PC-3 (cell line): Measurements from ENCODE around the gene CNNM1. TPM values are rescaled to one million over a fixed set of nuclear protein-coding genes. Genes with fewer than 3 reads are reported as not detected.
A peak's percentile ranks its signal among the peaks of the same experiment; 100 is the strongest.

Experiments
- ATAC-seq: fragments of 200-7000 bp; cut with Tn5 transposase; 2 replicates; pipeline ENCODE4 v1.9.1; 2020; ENCODE audit warnings: mild to moderate bottlenecking, moderate library complexity
- BruUV-seq: library from RNA; stranded (reverse); fragments of 400-500 nt; replicated peaks from 2 replicates; lab custom pipeline; 2021; lab: Mats Ljungman, UMichigan
- CTCF ChIA-PET: fragments of 300-600 bp; sonication (Branson Sonifier 250); formaldehyde crosslinking; loops from one replicate; lab custom pipeline; 2022; ENCODE audit warnings: antibody characterized with exemption; lab: Charles Lee
- POLR2A ChIA-PET: fragments of 300-600 bp; sonication (Branson Sonifier 250); formaldehyde crosslinking; loops from one replicate; lab custom pipeline; 2022; ENCODE audit warnings: antibody characterized with exemption; ENCODE audit not compliant: unreplicated experiment; lab: Charles Lee
- DNase-seq: peaks from one replicate; pipeline ENCODE4 v3.0.0-alpha.2; 2015
- H2AFZ ChIP-seq: fragments of 300-600 bp; sonication (generic); 2 replicates; pipeline ENCODE4 v1.6.0; 2016; ENCODE audit warnings: antibody characterized with exemption, low read length
- H3F3A ChIP-seq: fragments of 300-600 bp; sonication (generic); one replicate; pipeline ENCODE4 v1.6.0; 2017; ENCODE audit warnings: antibody characterized with exemption, low read length, control low read depth, mild to moderate bottlenecking; ENCODE audit not compliant: unreplicated experiment
- H3K27ac ChIP-seq: fragments of 300-600 bp; sonication (generic); 2 replicates; pipeline ENCODE4 v1.5.1; 2016; ENCODE audit warnings: mild to moderate bottlenecking, low read length
- H3K27me3 ChIP-seq: fragments of 300-600 bp; sonication (generic); 2 replicates; pipeline ENCODE4 v1.6.1; 2016; ENCODE audit warnings: low read length, mixed read lengths
- H3K36me3 ChIP-seq: fragments of 300-600 bp; sonication (generic); 2 replicates; pipeline ENCODE4 v1.6.1; 2016; ENCODE audit warnings: low read depth, mixed run types, low read length, mixed read lengths
- H3K4me1 ChIP-seq: fragments of 300-600 bp; sonication (generic); 2 replicates; pipeline ENCODE4 v1.5.1; 2016; ENCODE audit warnings: low read length; ENCODE audit not compliant: insufficient read depth
- H3K4me2 ChIP-seq: fragments of 300-600 bp; sonication (generic); 2 replicates; pipeline ENCODE4 v1.6.0; 2016; ENCODE audit warnings: low read length
- H3K4me3 ChIP-seq: fragments of 300-600 bp; sonication (generic); 2 replicates; pipeline ENCODE4 v1.5.1; 2016; ENCODE audit warnings: mild to moderate bottlenecking, low read length, mixed read lengths
- H3K79me2 ChIP-seq: fragments of 300-600 bp; sonication (generic); 2 replicates; pipeline ENCODE4 v1.6.1; 2017; ENCODE audit warnings: low read length, mixed read lengths
- H3K9ac ChIP-seq: fragments of 300-600 bp; sonication (generic); 2 replicates; pipeline ENCODE4 v1.6.0; 2016; ENCODE audit warnings: mild to moderate bottlenecking, low read length
- H3K9me2 ChIP-seq: fragments of 300-600 bp; sonication (generic); replicated peaks from 2 replicates; pipeline ENCODE4 v1.6.1; 2016; ENCODE audit warnings: mixed run types, low read length, mixed read lengths
- H3K9me3 ChIP-seq: fragments of 300-600 bp; sonication (generic); 2 replicates; pipeline ENCODE4 v1.6.1; 2016; ENCODE audit warnings: low read length, mixed read lengths
- H4K20me1 ChIP-seq: fragments of 300-600 bp; sonication (generic); 2 replicates; pipeline ENCODE4 v1.6.1; 2016; ENCODE audit warnings: low read length, mixed read lengths
- EZH2 ChIP-seq: fragments of 300-600 bp; sonication (generic); IDR thresholded peaks from one replicate; pipeline ENCODE4 v1.6.1; 2017; ENCODE audit warnings: antibody characterized with exemption, mild to moderate bottlenecking, low read length; ENCODE audit not compliant: unreplicated experiment
- EZH2phosphoT487 ChIP-seq: fragments of 300-600 bp; sonication (generic); IDR thresholded peaks from 2 replicates; pipeline ENCODE4 v1.6.1; 2018; ENCODE audit warnings: mild to moderate bottlenecking, antibody characterized with exemption, low read length, borderline replicate concordance
- intact Hi-C: fragments of 100-400 bp; cut with micrococcal nuclease; formaldehyde crosslinking; loops from 2 replicates; pipeline ENCODE4 v1.9.0; 2023
- total RNA-seq: library from RNA; depleted of rRNA; stranded (reverse); fragments of >200 nt; gene quantifications from 2 replicates; pipeline ENCODE4 v1.2.3, GENCODE V29; 2014
- TF ChIP-seq, protein P1 (sequence below): fragments of 300-600 bp; sonication (generic); conservative IDR thresholded peaks from 2 replicates; pipeline ENCODE4 v1.5.1; 2017; ENCODE audit warnings: antibody characterized with exemption, low read depth, mild to moderate bottlenecking, low read length

The CNNM1 gene
- total RNA-seq, 1 experiment from 2014 or later = 3.3 TPM

DNA sequence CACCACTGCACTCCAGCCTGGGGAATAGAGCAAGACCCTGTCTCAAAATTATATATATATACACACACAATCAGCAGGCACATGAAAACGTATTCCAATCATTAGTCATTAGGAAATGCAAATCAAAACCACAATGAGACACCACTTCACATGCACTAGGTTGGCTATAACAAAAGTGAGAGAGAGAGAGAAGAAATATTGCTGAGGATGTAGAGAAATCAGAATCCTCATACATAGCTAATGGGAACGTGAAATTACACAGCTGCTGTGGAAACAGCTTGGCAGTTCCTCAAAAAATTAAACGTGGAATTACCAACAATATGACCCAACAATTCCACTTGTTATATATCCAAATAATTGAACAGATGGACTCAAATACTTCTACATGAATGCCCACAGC, 43.3 kb upstream of the CNNM1 start:
- no peaks in the 10 kb centered on the region for H3F3A ChIP-seq
- no peak overlapping the region for H3K4me2 ChIP-seq
- H3K27me3 ChIP-seq = no peaks in the 10 kb centered on the region
- ChIA-PET CTCF (no interaction called here), POLR2A (no interaction called here)
- peak; percentile 33; the same call in 1 of the 2 replicates for ATAC-seq
- TF ChIP-seq, protein P1, sequence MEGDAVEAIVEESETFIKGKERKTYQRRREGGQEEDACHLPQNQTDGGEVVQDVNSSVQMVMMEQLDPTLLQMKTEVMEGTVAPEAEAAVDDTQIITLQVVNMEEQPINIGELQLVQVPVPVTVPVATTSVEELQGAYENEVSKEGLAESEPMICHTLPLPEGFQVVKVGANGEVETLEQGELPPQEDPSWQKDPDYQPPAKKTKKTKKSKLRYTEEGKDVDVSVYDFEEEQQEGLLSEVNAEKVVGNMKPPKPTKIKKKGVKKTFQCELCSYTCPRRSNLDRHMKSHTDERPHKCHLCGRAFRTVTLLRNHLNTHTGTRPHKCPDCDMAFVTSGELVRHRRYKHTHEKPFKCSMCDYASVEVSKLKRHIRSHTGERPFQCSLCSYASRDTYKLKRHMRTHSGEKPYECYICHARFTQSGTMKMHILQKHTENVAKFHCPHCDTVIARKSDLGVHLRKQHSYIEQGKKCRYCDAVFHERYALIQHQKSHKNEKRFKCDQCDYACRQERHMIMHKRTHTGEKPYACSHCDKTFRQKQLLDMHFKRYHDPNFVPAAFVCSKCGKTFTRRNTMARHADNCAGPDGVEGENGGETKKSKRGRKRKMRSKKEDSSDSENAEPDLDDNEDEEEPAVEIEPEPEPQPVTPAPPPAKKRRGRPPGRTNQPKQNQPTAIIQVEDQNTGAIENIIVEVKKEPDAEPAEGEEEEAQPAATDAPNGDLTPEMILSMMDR = no peak
- no peak for TF ChIP-seq EZH2phosphoT487
- BruUV-seq = no TSS peak
- H3K36me3 ChIP-seq = no peaks in the 10 kb centered on the region
- no peak overlapping the region for H3K27ac ChIP-seq
- no peak overlapping the region for H3K4me3 ChIP-seq
- H3K9ac ChIP-seq = no peak overlapping the region
- no peak for DNase-seq
- no peaks in the 10 kb centered on the region for H3K9me2 ChIP-seq
- H2AFZ ChIP-seq = no peak overlapping the region
- no peaks in the 10 kb centered on the region for H3K9me3 ChIP-seq
- intact Hi-C loops = no loop called here
- no peaks in the 10 kb centered on the region for H4K20me1 ChIP-seq
- H3K79me2 ChIP-seq = no peaks in the 10 kb centered on the region
- H3K4me1 ChIP-seq = no peaks in the 10 kb centered on the region

DNA sequence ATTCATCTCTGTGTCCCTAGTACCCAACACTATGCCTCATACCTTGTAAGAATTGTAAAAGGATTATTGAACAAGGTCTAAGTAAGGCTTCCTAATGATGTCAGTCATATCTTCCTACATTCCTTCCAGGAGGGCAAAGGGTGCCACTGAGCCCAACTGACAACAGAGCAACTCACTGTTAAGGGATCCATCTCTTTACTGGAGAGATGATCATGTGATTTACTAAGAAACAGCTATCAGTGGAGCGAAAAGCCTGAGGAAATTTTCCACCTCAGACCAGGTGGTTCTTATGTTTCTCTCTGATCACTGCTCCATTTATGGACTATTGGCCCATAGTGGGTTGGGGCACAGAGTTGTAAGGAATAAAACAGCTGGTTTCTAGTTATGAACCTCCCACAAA, 38.9 kb upstream of the CNNM1 start:
- no peaks in the 10 kb centered on the region for H3F3A ChIP-seq
- H3K79me2 ChIP-seq = no peaks in the 10 kb centered on the region
- ChIA-PET CTCF (no interaction called here), POLR2A (no interaction called here)
- H3K36me3 ChIP-seq = no peaks in the 10 kb centered on the region
- DNase-seq = no peak
- intact Hi-C loops = no loop called here
- H3K4me3 ChIP-seq = no peak overlapping the region
- H3K4me1 ChIP-seq = no peaks in the 10 kb centered on the region
- ATAC-seq = no peak
- TF ChIP-seq, protein P1 = no peak
- TF ChIP-seq EZH2phosphoT487 (no peak), EZH2 (no peak)
- no peak overlapping the region for H3K27ac ChIP-seq
- H3K9me3 ChIP-seq = no peaks in the 10 kb centered on the region
- H3K27me3 ChIP-seq = no peaks in the 10 kb centered on the region
- no peaks in the 10 kb centered on the region for H4K20me1 ChIP-seq
- H2AFZ ChIP-seq = no peak overlapping the region
- H3K4me2 ChIP-seq = no peak overlapping the region
- no peaks in the 10 kb centered on the region for H3K9me2 ChIP-seq
- H3K9ac ChIP-seq = no peak overlapping the region
- BruUV-seq = no TSS peak

DNA sequence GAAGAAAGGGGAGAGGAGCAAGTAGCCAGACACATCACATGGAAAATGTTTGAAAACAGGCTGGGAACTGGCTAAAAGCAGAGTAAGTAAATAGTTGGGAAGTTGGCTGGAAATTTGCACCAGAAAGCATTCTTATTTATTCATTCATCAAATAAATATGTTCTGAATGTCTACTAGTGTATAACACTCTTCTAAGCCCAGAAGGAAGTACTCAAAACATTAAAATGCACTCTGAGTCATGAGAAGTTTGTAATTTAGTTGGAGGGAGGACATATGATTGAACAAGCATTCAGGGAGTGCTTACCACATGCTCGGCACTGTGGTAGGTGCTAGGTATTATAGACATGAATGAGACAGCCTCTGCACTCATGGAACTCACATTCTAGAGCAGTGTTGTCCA, 37.0 kb upstream of the CNNM1 start:
- Histone ChIP-seq H2AFZ (no peak overlapping the region), H3K79me2 (no peaks in the 10 kb centered on the region), H3K4me3 (no peak overlapping the region), H3K9me2 (no peaks in the 10 kb centered on the region), H3K36me3 (no peaks in the 10 kb centered on the region), H3F3A (no peaks in the 10 kb centered on the region), H3K9me3 (no peaks in the 10 kb centered on the region), H3K4me1 (no peaks in the 10 kb centered on the region), H3K4me2 (no peak overlapping the region), H3K9ac (no peak overlapping the region), H3K27ac (0 out of 2 replicates have a peak overlapping the region, but pooled peaks have one; percentile 13), H3K27me3 (no peaks in the 10 kb centered on the region), H4K20me1 (no peaks in the 10 kb centered on the region)
- intact Hi-C loops = no loop called here
- DNase-seq = peak; percentile 47
- TF ChIP-seq, protein P1 = no peak
- TF ChIP-seq EZH2phosphoT487 = no peak
- TF ChIP-seq EZH2 = no peak
- BruUV-seq = no TSS peak
- CTCF ChIA-PET = no interaction called here
- POLR2A ChIA-PET = no interaction called here
- ATAC-seq = peak; percentile 60
